H1 (cell line): Measurements from ENCODE around the gene ITPR3. TPM values are rescaled to one million over a fixed set of nuclear protein-coding genes. Genes with fewer than 3 reads are reported as not detected.

ENCODE experiments used
- CTCF ChIA-PET: fragments of 300-600 bp; sonication (Branson Sonifier 250); formaldehyde crosslinking; loops from one replicate; lab custom pipeline; 2021; ENCODE audit not compliant: partially characterized antibody; lab: Charles Lee
- POLR2A ChIA-PET: fragments of 300-600 bp; sonication (Branson Sonifier 250); formaldehyde crosslinking; loops from one replicate; lab custom pipeline; 2021; ENCODE audit warnings: inconsistent platforms; ENCODE audit not compliant: partially characterized antibody; lab: Charles Lee
- DNase-seq, 2 experiments: peaks; one replicate each; pipeline versions ENCODE4 v3.0.0 to v3.0.0-alpha.2; 2010 to 2022; ENCODE audit warnings: low spot score in 2 of 2, low read depth in 1 of 2, mixed read lengths in 1 of 2
- FAIRE-seq: peaks from 2 replicates; lab custom pipeline; 2011; peaks lifted over from hg19 to GRCh38; lab: Jason Lieb, UNC
- H2AFZ ChIP-seq: 2 replicates; pipeline ENCODE4 v1.8.1; 2012; ENCODE audit warnings: low read length, inconsistent platforms
- H2AK5ac ChIP-seq: 2 replicates; pipeline ENCODE4 v1.6.1; 2013; ENCODE audit warnings: low read depth, low read length
- H2BK120ac ChIP-seq: replicated peaks from 2 replicates; pipeline ENCODE3; 2013; ENCODE audit warnings: low read depth, low read length, inconsistent platforms
- H2BK12ac ChIP-seq: 2 replicates; pipeline ENCODE4 v1.6.1; 2013; ENCODE audit warnings: low read depth, low read length
- H2BK15ac ChIP-seq: 2 replicates; pipeline ENCODE4 v1.6.1; 2013; ENCODE audit warnings: low read length
- H2BK20ac ChIP-seq: 2 replicates; pipeline ENCODE4 v1.6.1; 2013; ENCODE audit warnings: low read length
- H2BK5ac ChIP-seq: 2 replicates; pipeline ENCODE4 v1.6.1; 2013; ENCODE audit warnings: low read depth, low read length
- H3K14ac ChIP-seq: 2 replicates; pipeline ENCODE4 v1.6.1; 2013; ENCODE audit warnings: inconsistent platforms; ENCODE audit not compliant: insufficient read length
- H3K18ac ChIP-seq: 2 replicates; pipeline ENCODE4 v1.6.1; 2013; ENCODE audit warnings: low read length; ENCODE audit errors: extremely low read depth
- H3K23ac ChIP-seq: 2 replicates; pipeline ENCODE4 v1.6.1; 2013; ENCODE audit warnings: inconsistent platforms; ENCODE audit not compliant: insufficient read length
- H3K23me2 ChIP-seq: 2 replicates; pipeline ENCODE4 v1.6.1; 2013; ENCODE audit warnings: low read depth, low read length
- H3K27ac ChIP-seq: 2 replicates; pipeline ENCODE4 v1.6.1; 2011; ENCODE audit warnings: low read depth, low read length, inconsistent platforms
- H3K27me3 ChIP-seq, 4 experiments: replicated peaks in 1 of 4; 1 replicate in 1 of 4; 2 replicates in 3 of 4; pipeline versions ENCODE4 v1.6.1 to v1.8.1; 2011 to 2013; ENCODE audit warnings: low read length in 3 of 4, mild to moderate bottlenecking in 3 of 4, inconsistent platforms in 2 of 4, mixed read lengths in 2 of 4, moderate library complexity in 1 of 4; ENCODE audit not compliant: control insufficient read depth in 3 of 4, insufficient read depth in 3 of 4; ENCODE audit errors: extremely low read depth in 1 of 4
- H3K36me3 ChIP-seq, 4 experiments: 2 replicates each; pipeline versions ENCODE4 v1.6.1 to v1.8.1; 2011 to 2013; ENCODE audit warnings: mild to moderate bottlenecking in 4 of 4, low read length in 3 of 4, moderate library complexity in 2 of 4, control low read depth in 1 of 4, inconsistent platforms in 1 of 4; ENCODE audit not compliant: insufficient read depth in 4 of 4, control insufficient read depth in 2 of 4
- H3K4ac ChIP-seq: replicated peaks from 2 replicates; pipeline ENCODE3; 2013; ENCODE audit warnings: low read length, low read depth, mixed read lengths, inconsistent platforms; ENCODE audit not compliant: insufficient read length
- H3K4me1 ChIP-seq, 4 experiments: replicated peaks in 1 of 4; 1 replicate in 1 of 4; 2 replicates in 3 of 4; pipeline versions ENCODE4 v1.6.1 to v1.8.1; 2011 to 2013; ENCODE audit warnings: low read length in 3 of 4, inconsistent platforms in 2 of 4, mixed read lengths in 1 of 4; ENCODE audit not compliant: insufficient read depth in 4 of 4, control insufficient read depth in 3 of 4
- H3K4me2 ChIP-seq, 2 experiments: 2 replicates each; pipeline versions ENCODE4 v1.6.1 to v1.8.1; 2011 to 2013; ENCODE audit warnings: low read depth in 2 of 2, low read length in 2 of 2, control low read depth in 1 of 2, inconsistent platforms in 1 of 2, mild to moderate bottlenecking in 1 of 2; ENCODE audit not compliant: insufficient read depth in 1 of 2
- H3K4me3 ChIP-seq, 4 experiments: fragments of 200-600, 300-600 bp in 1 of 4; sonication (generic), shearing (Covaris generic), sonication (Bioruptor Twin) in 1 of 4; 2 replicates each; pipeline versions ENCODE4 v1.5.1 to v1.8.1; 2011 to 2016; ENCODE audit warnings: low read length in 4 of 4, low read depth in 3 of 4, control low read depth in 2 of 4, inconsistent platforms in 2 of 4, mild to moderate bottlenecking in 2 of 4, mixed read lengths in 1 of 4, moderate library complexity in 1 of 4; ENCODE audit not compliant: insufficient read depth in 2 of 4; ENCODE audit errors: extremely low read depth in 1 of 4
- H3K56ac ChIP-seq: replicated peaks from 2 replicates; pipeline ENCODE3; 2013; ENCODE audit warnings: low read depth, mild to moderate bottlenecking, mixed read lengths, low read length, inconsistent platforms; ENCODE audit not compliant: insufficient read length
- H3K79me1 ChIP-seq: 2 replicates; pipeline ENCODE4 v1.6.1; 2013; ENCODE audit warnings: low read depth, low read length, control low read depth
- H3K79me2 ChIP-seq, 2 experiments: 2 replicates each; pipeline versions ENCODE4 v1.6.1 to v1.8.1; 2012 to 2013; ENCODE audit warnings: low read length in 2 of 2, mild to moderate bottlenecking in 2 of 2, inconsistent platforms in 1 of 2; ENCODE audit not compliant: insufficient read depth in 2 of 2, control insufficient read depth in 1 of 2
- H3K9ac ChIP-seq, 4 experiments: replicated peaks in 1 of 4; 1 replicate in 1 of 4; 2 replicates in 3 of 4; pipeline versions ENCODE4 v1.6.1 to v1.8.1; 2011 to 2013; ENCODE audit warnings: low read depth in 3 of 4, low read length in 3 of 4, control low read depth in 2 of 4, mild to moderate bottlenecking in 2 of 4, moderate library complexity in 2 of 4, inconsistent platforms in 1 of 4; ENCODE audit errors: extremely low read depth in 1 of 4
- H3K9me3 ChIP-seq, 2 experiments: 2 replicates each; pipeline versions ENCODE4 v1.6.1 to v1.8.1; 2012 to 2013; ENCODE audit warnings: mild to moderate bottlenecking in 2 of 2, moderate library complexity in 2 of 2, control low read depth in 1 of 2, inconsistent platforms in 1 of 2, low read depth in 1 of 2, low read length in 1 of 2, mixed read lengths in 1 of 2; ENCODE audit not compliant: insufficient read depth in 2 of 2
- H4K20me1 ChIP-seq, 2 experiments: replicated peaks in 1 of 2; 2 replicates each; pipeline versions ENCODE3 to v1.8.1; 2011 to 2013; ENCODE audit warnings: inconsistent platforms in 2 of 2, low read length in 2 of 2, mild to moderate bottlenecking in 1 of 2; ENCODE audit not compliant: insufficient read depth in 2 of 2, control insufficient read depth in 1 of 2
- H4K5ac ChIP-seq: 2 replicates; pipeline ENCODE4 v1.6.1; 2013; ENCODE audit warnings: low read length, low read depth, mixed read lengths, inconsistent platforms; ENCODE audit not compliant: insufficient read length
- H4K8ac ChIP-seq: 2 replicates; pipeline ENCODE4 v1.8.0; 2013; ENCODE audit warnings: mild to moderate bottlenecking, moderate library complexity, low read length, inconsistent platforms; ENCODE audit not compliant: insufficient read depth; ENCODE audit errors: extremely low read depth
- H4K91ac ChIP-seq: replicated peaks from 2 replicates; pipeline ENCODE3; 2013; ENCODE audit warnings: low read length, mixed read lengths, inconsistent platforms; ENCODE audit not compliant: insufficient read length
- CBX5 ChIP-seq: fragments of 300-800, 300-1000 bp; sonication (generic); IDR thresholded peaks from 2 replicates; pipeline ENCODE4 v1.7.1; 2016; ENCODE audit warnings: antibody characterized with exemption, low read length, low read depth
- CREB1 ChIP-seq: IDR thresholded peaks from 2 replicates; pipeline ENCODE4 v1.6.1; 2012; ENCODE audit warnings: inconsistent platforms
- FOSL1 ChIP-seq: IDR thresholded peaks from 2 replicates; pipeline ENCODE4 v1.6.1; 2011; ENCODE audit warnings: mild to moderate bottlenecking, low read depth, low read length, moderate library complexity; ENCODE audit not compliant: insufficient read depth
- HDAC6 ChIP-seq: IDR thresholded peaks from one replicate; pipeline ENCODE4 v1.7.1; 2012; ENCODE audit warnings: low read depth, mild to moderate bottlenecking, inconsistent platforms, low read length, moderate library complexity
- KDM1A ChIP-seq: fragments of 200-600, 300-600 bp; sonication (generic); IDR thresholded peaks from 2 replicates; pipeline ENCODE4 v1.7.1; 2016; ENCODE audit warnings: mild to moderate bottlenecking, low read length, borderline replicate concordance
- NRF1 ChIP-seq: IDR thresholded peaks from 2 replicates; pipeline ENCODE4 v1.6.1; 2011; ENCODE audit warnings: mild to moderate bottlenecking, low read depth, low read length, improper control_type of control experiment
- RAD21 ChIP-seq, 2 experiments: IDR thresholded peaks in 1 of 2; conservative IDR thresholded peaks in 1 of 2; 2 replicates each; pipeline ENCODE4 v1.6.1; 2011; ENCODE audit warnings: low read depth in 2 of 2, low read length in 2 of 2, improper control_type of control experiment in 1 of 2, inconsistent platforms in 1 of 2, mild to moderate bottlenecking in 1 of 2, moderate library complexity in 1 of 2
- RBBP5 ChIP-seq: IDR thresholded peaks from 2 replicates; pipeline ENCODE4 v1.7.1; 2012; ENCODE audit warnings: low read depth, mild to moderate bottlenecking, inconsistent platforms, low read length, moderate library complexity, borderline replicate concordance
- SIRT6 ChIP-seq: IDR thresholded peaks from one replicate; pipeline ENCODE4 v1.7.1; 2012; ENCODE audit warnings: low read length, inconsistent platforms
- TAF7 ChIP-seq: optimal IDR thresholded peaks from 2 replicates; pipeline ENCODE3; 2011; ENCODE audit warnings: low read depth, mild to moderate bottlenecking, inconsistent platforms, low read length, moderate library complexity, borderline replicate concordance
- TEAD4 ChIP-seq: IDR thresholded peaks from 2 replicates; pipeline ENCODE4 v1.6.1; 2012; ENCODE audit warnings: low read depth, low read length, inconsistent platforms, mixed read lengths
- WGBS, 2 experiments: shearing (Covaris generic) in 1 of 2; methylation state at CpG; one replicate each; pipeline versions ENCODE4 v1.1.6 to v1.1.7; 2013 to 2015; ENCODE audit warnings: low lambda C conversion rate in 2 of 2, mixed read lengths in 2 of 2, inconsistent platforms in 1 of 2, low coverage in 1 of 2, missing lambda C conversion rate in 1 of 2; ENCODE audit not compliant: insufficient replicate concordance in 2 of 2, insufficient coverage in 1 of 2, insufficient read length in 1 of 2; ENCODE audit errors: extremely low coverage in 1 of 2, missing lambda C conversion rate in 1 of 2; 5-methylcytosine and 5-hydroxymethylcytosine counted together
- polyA plus RNA-seq, 7 experiments: library from polyadenylated mRNA; depleted of rRNA in 3 of 7; stranded (reverse) in 5 of 7; unstranded in 2 of 7; fragments of >200 nt in 5 of 7; fragments of 200-250 nt in 2 of 7; gene quantifications; 1 replicate in 5 of 7; 2 replicates in 1 of 7; 4 replicates in 1 of 7; pipeline versions ENCODE4 v1.2.1 to v1.2.3, GENCODE V29; 2011 to 2013; ENCODE audit warnings: missing spikeins in 2 of 7, mixed read lengths in 2 of 7
- total RNA-seq: library from RNA; stranded (reverse); fragmentation: NEBNext Ultra II Directional; extraction: Animal tissue kit (Norgen Biotek cat#: 25700); gene quantifications from 2 replicates; pipeline ENCODE4 v1.2.1, GENCODE V29; 2021
- TF ChIP-seq, protein P1 (sequence below): IDR thresholded peaks from 2 replicates; pipeline ENCODE4 v1.6.1; 2011; ENCODE audit warnings: low read depth, mild to moderate bottlenecking, low read length; ENCODE audit not compliant: insufficient read depth

ITPR3 gene
- total and polyA plus RNA-seq, 2 of the 8 experiments (the other 6 are each of a cell fraction or from before 2014, with no cell fraction given): 29.1 to 45.7 TPM

DNA sequence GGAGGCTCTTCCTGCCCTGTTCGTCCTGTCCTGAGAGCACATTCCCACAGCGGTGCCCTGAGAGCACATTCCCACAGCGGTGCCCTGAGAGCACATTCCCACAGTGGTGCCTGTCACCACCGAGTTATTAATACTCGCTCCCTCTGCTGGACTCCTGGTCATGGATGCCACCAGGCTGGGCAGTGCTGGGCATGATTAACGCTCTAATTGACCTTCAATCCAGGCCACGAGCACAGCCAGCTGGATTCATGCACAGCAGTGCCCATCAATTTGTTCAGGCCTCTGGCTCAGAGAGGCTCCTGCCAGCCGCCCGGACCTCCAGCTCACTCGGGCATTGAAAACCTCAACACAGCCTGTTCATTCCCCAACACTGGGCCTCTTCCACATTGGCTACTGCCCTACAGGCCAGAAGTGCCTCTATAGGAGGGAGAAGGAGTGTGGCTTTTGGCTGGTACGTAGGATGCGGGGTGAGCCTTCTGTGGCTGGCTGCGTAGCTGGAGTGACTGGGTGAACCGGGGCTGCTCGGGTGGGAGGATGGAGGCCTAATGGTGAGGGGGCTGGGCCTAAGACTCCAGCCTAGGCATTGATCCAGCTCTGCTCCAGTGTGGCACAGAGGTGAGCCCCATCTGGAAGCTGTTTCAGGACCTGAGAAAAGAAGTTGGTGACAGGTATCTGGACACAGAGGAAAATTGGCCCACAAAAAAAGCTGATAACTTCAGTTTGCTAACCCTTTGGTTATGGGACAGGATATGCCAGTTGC is 116.3 kb downstream of the ITPR3 start:
- Histone ChIP-seq H3K4me3 (no peak overlapping the region), H3K4ac (no peak overlapping the region), H3K23ac (no peak overlapping the region), H2BK15ac (no peak overlapping the region), H2BK12ac (no peak overlapping the region), H3K4me2 (no peak overlapping the region), H3K79me1 (no peaks in the 10 kb centered on the region), H4K20me1 (no peaks in the 10 kb centered on the region), H3K14ac (no peak overlapping the region), H2AK5ac (no peak overlapping the region), H3K18ac (no peak overlapping the region; the same call in 1 of the 2 replicates), H4K91ac (no peak overlapping the region), H2BK120ac (no peak overlapping the region), H2AFZ (no peak overlapping the region), H3K27me3 (no peaks in the 10 kb centered on the region; a peak in 2 of 7 replicates), H4K5ac (no peak overlapping the region), H3K9me3 (no peaks in the 10 kb centered on the region), H3K4me1 (no peaks in the 10 kb centered on the region), H3K27ac (no peak overlapping the region), H2BK20ac (no peak overlapping the region), H3K56ac (no peak overlapping the region), H2BK5ac (no peak overlapping the region), H3K79me2 (no peaks in the 10 kb centered on the region), H4K8ac (no peak overlapping the region; the same call in 1 of the 2 replicates), H3K23me2 (no peaks in the 10 kb centered on the region), H3K9ac (no peak overlapping the region; a peak in 1 of 7 replicates), H3K36me3 (no peaks in the 10 kb centered on the region)
- DNase-seq: no peak
- CTCF ChIA-PET: interaction anchor here (0.7 to 1.9 kb wide), 13 partner anchors 8 to 222 kb away, joined by 3 to 5 read pairs (median 3); partner anchors contain the start of gene IP6K3
- 87% methylated on average over 15 of the region's 15 CpGs; no CpG with 5 or more reads in 1 of the 2 experiments for WGBS, 2 experiments
- FAIRE-seq: no peak
- POLR2A ChIA-PET: interaction anchor here (1.0 to 1.2 kb wide), 3 partner anchors 9 to 43 kb away, joined by 3 read pairs; partner anchors contain the start of genes IP6K3 and UQCC2
- TF ChIP-seq CREB1 (no peak), CBX5 (no peak), FOSL1 (no peak), TAF7 (no peak), RBBP5 (no peak), HDAC6 (no peak), KDM1A (no peak), RAD21 (IDR thresholded peaks at IDR 0.05 in 1 of 2, conservative IDR thresholded peaks at IDR 0.05 in 1 of 2; ENCODE audit: low read depth in 2 of 2, low read length in 2 of 2) (no peak), TEAD4 (no peak), NRF1 (no peak), SIRT6 (no peak)
- TF ChIP-seq, protein P1, sequence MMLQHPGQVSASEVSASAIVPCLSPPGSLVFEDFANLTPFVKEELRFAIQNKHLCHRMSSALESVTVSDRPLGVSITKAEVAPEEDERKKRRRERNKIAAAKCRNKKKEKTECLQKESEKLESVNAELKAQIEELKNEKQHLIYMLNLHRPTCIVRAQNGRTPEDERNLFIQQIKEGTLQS: no peak
